ENCODE results near the gene OPN3.
A peak's percentile ranks its signal among the peaks of the same experiment; 100 is the strongest.

Gene OPN3

DNA sequence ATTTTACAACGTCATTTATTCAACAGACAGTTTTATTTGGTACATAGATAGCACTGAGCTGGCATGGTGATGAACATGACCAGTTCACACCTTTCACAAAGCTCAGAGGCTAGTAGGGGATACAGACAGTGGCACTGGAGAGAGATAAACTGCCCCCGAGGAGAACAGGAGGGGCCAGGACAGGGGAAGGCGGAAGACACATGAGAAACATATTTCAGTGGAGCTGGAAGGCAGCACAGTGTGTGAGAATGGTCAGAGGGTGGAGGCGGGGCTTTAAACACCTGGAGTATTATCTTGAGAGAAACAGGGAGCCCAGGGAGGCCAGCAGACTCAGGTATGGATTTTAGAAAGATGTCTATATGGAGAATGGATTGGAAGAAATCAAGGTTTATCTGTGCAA, 49.5 kb downstream of the OPN3 start:
- peak; percentile 16 for DNase-seq (ENCODE audit: low read depth, low spot score)

DNA sequence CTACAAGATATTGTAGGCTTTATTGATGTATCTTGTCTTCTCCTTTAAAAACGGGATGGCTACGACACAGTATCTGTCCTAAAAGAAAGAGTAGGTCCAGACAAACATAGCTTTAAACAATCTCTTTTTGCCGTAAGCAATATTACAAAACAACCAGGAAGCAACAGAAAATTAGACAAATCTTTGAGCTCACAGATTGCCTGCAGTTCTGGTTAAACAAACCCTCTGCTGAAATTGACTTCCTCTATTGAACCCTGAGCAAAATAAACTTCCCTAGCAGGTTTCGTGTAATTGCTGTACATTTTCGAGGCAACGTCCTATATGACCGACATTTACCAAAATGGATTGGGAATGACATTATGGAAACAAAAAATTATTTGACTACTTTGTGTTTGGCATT, 50.6 kb downstream of the OPN3 start:
- DNase-seq (ENCODE audit: low read depth, low spot score): no peak

- DNase-seq (ENCODE audit: low read depth, low spot score): no peak
Measured at GRCh38 chr1:241586905-241587512, 53.2 kb downstream of the OPN3 start.

DNA sequence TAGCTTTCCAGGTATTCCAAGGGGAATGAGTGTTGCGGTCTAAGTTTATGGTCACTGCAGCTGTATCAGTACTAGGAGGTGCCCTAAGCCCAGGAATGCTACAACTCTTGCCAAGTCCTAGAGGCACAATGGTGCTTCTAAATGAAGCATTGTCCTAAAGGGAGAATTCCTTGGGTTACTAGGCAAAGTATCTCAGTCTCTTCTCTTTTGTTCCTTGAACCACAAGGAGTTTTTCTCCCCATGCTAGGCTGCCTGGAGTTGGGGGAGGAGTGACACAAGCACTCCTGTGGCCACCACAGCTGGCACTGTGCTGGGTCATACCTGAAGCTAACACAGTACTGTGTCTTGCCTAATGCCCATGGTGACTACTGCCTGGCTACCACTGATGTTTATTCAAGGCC, 57.2 kb downstream of the OPN3 start:
- no peak for DNase-seq (ENCODE audit: low read depth, low spot score)

GRCh38 chr1:241579434-241579833, 60.7 kb downstream of the OPN3 start:
- no peak for DNase-seq (ENCODE audit: low read depth, low spot score)

DNA sequence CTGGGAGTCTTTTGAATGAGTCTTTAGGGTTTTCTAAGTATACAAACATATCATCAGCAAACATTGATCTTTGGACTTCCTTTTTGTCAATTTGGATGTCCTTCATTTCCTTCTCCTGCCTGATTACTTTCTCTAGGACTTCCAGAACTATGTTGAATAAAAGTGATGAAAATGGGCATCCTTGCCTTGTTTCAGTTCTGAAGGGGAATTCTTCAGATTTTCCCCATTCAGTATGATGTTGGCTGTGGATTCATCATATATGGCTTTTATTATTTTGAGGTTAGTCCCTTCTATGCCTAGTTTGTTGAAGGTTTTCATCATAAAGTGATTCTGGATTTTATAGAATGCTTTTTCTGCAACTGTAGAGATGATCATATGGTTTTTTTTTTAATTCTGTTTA, 66.0 kb downstream of the OPN3 start:
- DNase-seq (ENCODE audit: low read depth, low spot score): no peak

- DNase-seq (ENCODE audit: low read depth, low spot score): no peak
Measured at GRCh38 chr1:241569848-241570247, 70.3 kb downstream of the OPN3 start.

DNA sequence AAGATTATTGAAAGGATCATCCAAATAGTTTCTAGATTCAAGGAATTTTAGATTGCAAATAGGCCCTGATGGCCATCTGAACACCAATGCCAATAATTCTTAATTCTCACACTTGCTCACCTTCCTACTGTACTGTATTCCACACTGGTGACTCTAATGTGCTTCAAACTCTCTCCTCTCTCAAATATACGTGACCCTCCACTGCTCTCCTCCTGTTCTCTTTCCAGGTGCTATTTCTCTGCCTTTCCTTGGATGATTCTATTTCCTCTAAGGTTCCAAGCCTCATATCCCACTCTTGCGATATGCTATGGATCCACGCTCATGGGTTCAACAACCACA, 79.4 kb downstream of the OPN3 start:
- no peak for DNase-seq (ENCODE audit: low read depth, low spot score)

DNA sequence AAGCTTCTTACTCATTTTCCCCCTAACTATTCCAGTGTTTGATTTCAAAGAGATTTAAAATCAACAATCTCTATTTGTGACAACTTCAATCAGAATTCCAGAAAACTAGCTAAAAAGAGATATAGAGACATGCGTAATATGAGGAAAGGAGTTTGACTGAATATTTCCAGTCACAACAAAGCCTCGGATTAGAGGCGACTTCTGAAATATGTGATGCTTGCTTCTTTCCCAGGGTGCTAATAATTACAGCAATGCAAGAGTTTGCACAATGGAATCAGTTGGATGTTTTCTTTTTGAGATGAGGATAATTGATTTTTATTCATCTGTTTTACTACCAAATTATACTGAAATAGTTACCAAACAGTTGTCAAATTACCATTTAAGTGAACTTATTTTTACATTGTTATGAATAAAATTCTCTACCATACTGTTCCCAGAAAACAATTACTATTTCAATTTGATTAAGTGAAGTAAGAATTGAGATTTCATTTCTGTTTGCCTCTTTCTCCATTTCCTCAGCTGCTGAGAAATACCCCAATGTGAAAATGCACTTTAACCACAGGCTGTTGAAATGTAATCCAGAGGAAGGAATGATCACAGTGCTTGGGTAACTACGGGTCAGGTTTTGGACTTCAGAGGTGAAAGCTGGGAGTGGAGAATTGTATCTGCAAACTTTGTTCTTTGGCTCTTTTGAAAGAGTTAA, 79.9 kb downstream of the OPN3 start:
- no peak for DNase-seq (ENCODE audit: low read depth, low spot score)

DNA sequence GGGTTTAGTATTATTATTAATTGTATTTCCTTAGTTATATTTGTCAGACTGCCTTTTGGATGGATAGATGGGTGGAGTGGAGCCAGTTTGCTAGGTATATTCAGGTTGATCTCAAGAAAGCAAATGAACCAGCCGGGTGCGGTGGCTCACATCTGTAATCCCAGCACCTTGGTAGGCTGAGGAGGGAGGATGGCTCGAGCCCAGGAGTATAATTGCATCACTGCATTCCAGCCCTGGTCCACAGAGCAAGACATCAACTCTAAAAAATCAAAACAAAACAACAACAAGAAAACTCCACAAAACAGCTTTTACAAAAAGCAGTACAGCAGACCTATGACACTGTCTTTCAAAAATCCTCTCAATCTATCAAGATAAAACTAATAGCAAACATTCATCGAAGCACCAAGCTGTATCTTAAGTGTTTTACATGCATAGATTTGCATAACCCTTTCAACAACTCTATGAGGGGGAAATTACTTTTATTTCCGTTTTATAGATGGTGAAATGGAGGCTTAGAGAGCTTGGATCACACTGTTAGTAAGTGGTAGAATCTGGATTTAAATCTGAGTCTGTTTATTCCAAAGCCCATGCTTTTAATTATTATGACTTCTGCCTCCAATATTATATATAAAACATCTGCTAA, 82.5 kb downstream of the OPN3 start:
- no peak for DNase-seq (ENCODE audit: low read depth, low spot score)

DNA sequence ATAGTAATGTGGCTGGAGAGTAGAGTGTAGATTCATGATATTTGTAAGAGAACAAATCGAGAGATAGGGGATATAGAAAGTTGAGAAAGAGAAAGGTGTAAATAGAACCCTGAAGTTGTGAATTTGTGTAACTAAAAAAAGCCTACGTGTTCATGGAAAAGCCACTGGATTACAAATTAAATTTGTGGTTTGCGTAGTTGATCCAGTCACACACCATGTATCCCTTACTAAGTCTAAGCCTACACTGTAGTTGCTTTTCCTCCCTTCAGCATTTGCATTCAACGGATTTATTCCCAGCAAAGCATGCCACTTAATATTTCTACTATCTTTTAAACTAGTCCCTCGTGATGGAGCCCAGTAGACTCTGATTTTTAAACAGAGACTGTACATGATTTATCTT, 83.1 kb downstream of the OPN3 start:
- no peak for DNase-seq (ENCODE audit: low read depth, low spot score)

DNA sequence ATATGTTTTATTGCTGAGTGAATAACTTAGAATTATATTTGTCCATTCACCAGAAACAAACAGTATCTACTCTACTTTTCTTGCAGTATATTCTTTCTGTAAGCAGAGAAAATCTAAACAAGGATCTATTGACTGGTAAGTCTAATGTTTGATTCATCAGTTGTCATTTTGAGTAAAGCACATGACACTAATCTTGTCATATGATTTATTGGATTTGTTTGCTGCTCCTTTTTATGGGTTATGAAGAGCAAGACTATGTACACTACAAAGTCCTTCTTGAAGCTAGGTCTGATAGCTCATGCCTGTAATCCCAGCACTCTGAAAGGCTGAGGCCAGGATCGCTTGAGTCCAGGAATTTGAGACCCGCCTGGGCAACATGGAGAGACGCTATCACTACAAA, 84.6 kb downstream of the OPN3 start:
- no peak for DNase-seq (ENCODE audit: low read depth, low spot score)

- no peak for DNase-seq (ENCODE audit: low read depth, low spot score)
Measured at GRCh38 chr1:241553886-241554592, 86.1 kb downstream of the OPN3 start.

GRCh38 chr1:241551759-241552638, 88.2 kb downstream of the OPN3 start:
- DNase-seq (ENCODE audit: low read depth, low spot score): no peak

GRCh38 chr1:241550318-241550717, 89.9 kb downstream of the OPN3 start:
- DNase-seq (ENCODE audit: low read depth, low spot score): no peak

DNA sequence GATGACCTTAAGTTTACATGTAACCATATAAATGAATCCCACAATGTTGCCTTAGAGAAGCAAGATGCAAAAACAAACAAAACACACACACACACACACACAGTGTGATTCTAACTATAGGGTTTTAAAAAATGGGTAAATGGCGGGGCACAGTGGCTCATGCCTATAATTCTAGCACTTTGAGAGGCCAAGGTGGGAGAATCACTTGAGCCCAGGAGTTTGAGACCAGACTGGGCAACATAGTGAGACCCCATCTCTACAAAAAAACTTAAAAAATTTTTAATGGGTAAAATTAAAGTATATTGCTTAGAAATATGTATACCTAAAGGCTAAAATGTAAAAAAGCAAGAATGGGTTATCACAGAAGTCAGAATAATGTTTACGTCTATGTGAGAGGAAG, 92.2 kb downstream of the OPN3 start:
- DNase-seq (ENCODE audit: low read depth, low spot score): no peak
